Measurements from ENCODE around the gene ACSL1. TPM values are rescaled to one million over a fixed set of nuclear protein-coding genes. Genes with fewer than 3 reads are reported as not detected.

ACSL1 gene
- total and polyA plus RNA-seq, 2 donors = 8.7 to 109 TPM

DNA sequence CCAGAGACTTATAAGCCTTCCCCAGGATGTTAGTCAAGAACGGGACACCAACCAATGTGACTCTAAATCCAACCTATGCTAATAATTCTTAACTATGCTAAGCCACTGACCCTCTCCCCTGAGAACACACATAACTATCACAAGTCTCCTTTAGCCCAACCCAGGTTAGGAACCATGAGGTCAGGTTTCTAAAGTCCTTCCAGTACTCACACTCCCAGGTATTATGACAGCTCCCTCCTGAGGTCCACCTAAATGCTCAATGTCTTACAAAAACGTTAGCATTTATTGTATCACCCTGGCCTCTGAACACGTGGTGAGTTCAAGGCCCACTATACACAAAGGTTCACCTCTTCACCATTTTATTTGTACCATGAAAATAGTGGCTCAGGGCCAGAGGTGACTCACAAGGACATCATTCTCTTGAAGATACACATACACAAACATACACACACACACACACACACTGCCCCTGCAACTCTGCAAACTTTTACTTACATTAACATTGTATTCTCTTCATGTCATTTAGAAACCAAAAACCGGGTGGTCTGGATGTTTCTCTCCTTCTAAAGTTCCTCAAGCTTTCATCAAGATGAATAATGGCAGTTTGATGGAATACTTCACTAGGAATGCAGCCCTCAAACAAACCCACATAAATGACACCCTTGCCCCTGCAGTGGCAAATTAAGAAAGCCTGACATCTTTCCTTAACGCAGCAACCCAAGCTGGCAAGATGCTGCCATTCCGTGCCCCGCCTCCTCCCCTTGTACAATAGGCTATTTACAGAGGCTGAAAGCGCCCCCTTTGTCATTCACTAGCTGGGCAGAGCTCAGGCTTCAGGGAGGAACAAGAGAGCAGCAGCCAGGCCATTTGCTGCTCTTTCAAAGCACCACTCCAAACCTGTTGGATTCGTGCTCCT, 17.7 kb downstream of the ACSL1 start:
- 93% methylated on average over 9 of the region's 9 CpGs for WGBS
- no peak overlapping the region for H3K4me3 ChIP-seq (ENCODE audit: low read length in 2 of 2)
- no peaks in the 10 kb centered on the region for H3K36me3 ChIP-seq (ENCODE audit: control insufficient read depth in 2 of 2, insufficient read depth in 2 of 2, low read length in 1 of 2)
- H3K27me3 ChIP-seq (ENCODE audit: control insufficient read depth in 2 of 2, insufficient read depth in 1 of 2, low read length in 1 of 2) = no peaks in the 10 kb centered on the region
- no peaks in the 10 kb centered on the region for H3K4me1 ChIP-seq (ENCODE audit: control insufficient read depth in 2 of 2, insufficient read depth in 2 of 2, low read length in 2 of 2)
- no peaks in the 10 kb centered on the region for H3K9me3 ChIP-seq (ENCODE audit: control insufficient read depth in 2 of 2, insufficient read depth in 1 of 2, low read length in 1 of 2)
- no peak for DNase-seq (ENCODE audit: low read depth in 6 of 9, low spot score in 9 of 9)
- no peak overlapping the region for H3K27ac ChIP-seq (ENCODE audit: low read depth in 1 of 2, low read length in 1 of 2)

DNA sequence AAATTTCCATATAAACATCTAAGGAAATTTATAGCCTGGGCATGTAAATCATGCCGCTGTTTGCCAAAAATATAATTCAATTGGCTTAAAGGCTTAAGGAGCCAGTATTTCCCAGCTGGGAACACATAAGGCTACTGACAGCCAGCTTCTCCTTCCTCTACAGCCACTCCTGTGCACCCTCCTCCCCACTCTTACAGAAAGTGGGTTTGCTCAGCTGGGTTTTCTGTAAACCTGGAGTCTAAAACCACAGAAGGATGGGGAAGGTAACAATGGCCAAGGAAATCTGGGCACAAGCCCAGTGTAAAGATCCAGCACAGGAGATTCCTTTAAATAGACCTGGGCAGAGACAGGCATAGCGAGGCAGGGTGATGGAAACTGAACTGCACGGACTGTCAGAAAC, 18.5 kb downstream of the ACSL1 start:
- Histone ChIP-seq H3K9me3 (ENCODE audit: control insufficient read depth in 2 of 2, insufficient read depth in 1 of 2, low read length in 1 of 2) (no peaks in the 10 kb centered on the region), H3K27ac (ENCODE audit: low read depth in 1 of 2, low read length in 1 of 2) (no peak overlapping the region), H3K36me3 (ENCODE audit: control insufficient read depth in 2 of 2, insufficient read depth in 2 of 2, low read length in 1 of 2) (no peaks in the 10 kb centered on the region), H3K27me3 (ENCODE audit: control insufficient read depth in 2 of 2, insufficient read depth in 1 of 2, low read length in 1 of 2) (no peaks in the 10 kb centered on the region), H3K4me3 (ENCODE audit: low read length in 2 of 2) (no peak overlapping the region), H3K4me1 (ENCODE audit: control insufficient read depth in 2 of 2, insufficient read depth in 2 of 2, low read length in 2 of 2) (no peaks in the 10 kb centered on the region)
- no peak for DNase-seq (ENCODE audit: low read depth in 6 of 9, low spot score in 9 of 9)
- 97% methylated on average over 3 of the region's 3 CpGs for WGBS

DNA sequence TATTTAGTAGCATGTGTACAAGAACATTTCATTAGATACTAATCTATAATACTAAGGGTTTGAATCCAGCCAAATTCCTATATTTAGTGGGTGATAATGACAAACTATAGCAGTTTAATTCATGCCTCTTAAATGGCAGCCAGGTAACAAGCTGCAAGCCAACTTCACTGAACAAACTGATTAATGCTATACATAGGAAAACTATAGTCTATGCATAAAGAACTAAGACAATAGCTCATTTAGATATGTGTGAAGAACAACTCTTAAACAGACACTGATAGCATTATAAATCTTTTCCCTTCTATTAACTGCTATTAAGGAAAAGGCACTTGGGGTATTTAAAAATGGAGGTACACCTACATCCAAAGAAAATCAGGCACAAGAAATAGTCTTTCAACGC, 19.1 kb downstream of the ACSL1 start:
- Histone ChIP-seq H3K27me3 (ENCODE audit: control insufficient read depth in 2 of 2, insufficient read depth in 1 of 2, low read length in 1 of 2) (no peaks in the 10 kb centered on the region), H3K36me3 (ENCODE audit: control insufficient read depth in 2 of 2, insufficient read depth in 2 of 2, low read length in 1 of 2) (no peaks in the 10 kb centered on the region), H3K4me1 (ENCODE audit: control insufficient read depth in 2 of 2, insufficient read depth in 2 of 2, low read length in 2 of 2) (no peaks in the 10 kb centered on the region), H3K9me3 (ENCODE audit: control insufficient read depth in 2 of 2, insufficient read depth in 1 of 2, low read length in 1 of 2) (no peaks in the 10 kb centered on the region), H3K4me3 (ENCODE audit: low read length in 2 of 2) (no peak overlapping the region), H3K27ac (ENCODE audit: low read depth in 1 of 2, low read length in 1 of 2) (no peak overlapping the region)
- 100% methylated on average over 1 of the region's 1 CpG for WGBS
- DNase-seq (ENCODE audit: low read depth in 6 of 9, low spot score in 9 of 9) = no peak

GRCh38 chr4:184806229-184806550, 19.6 kb downstream of the ACSL1 start:
- Histone ChIP-seq H3K27me3 (ENCODE audit: control insufficient read depth in 2 of 2, insufficient read depth in 1 of 2, low read length in 1 of 2) (no peaks in the 10 kb centered on the region), H3K36me3 (ENCODE audit: control insufficient read depth in 2 of 2, insufficient read depth in 2 of 2, low read length in 1 of 2) (no peaks in the 10 kb centered on the region), H3K9me3 (ENCODE audit: control insufficient read depth in 2 of 2, insufficient read depth in 1 of 2, low read length in 1 of 2) (no peaks in the 10 kb centered on the region), H3K27ac (ENCODE audit: low read depth in 1 of 2, low read length in 1 of 2) (no peak overlapping the region), H3K4me3 (ENCODE audit: low read length in 2 of 2) (no peak overlapping the region), H3K4me1 (ENCODE audit: control insufficient read depth in 2 of 2, insufficient read depth in 2 of 2, low read length in 2 of 2) (no peaks in the 10 kb centered on the region)
- 98% methylated on average over 2 of the region's 2 CpGs for WGBS
- DNase-seq (ENCODE audit: low read depth in 6 of 9, low spot score in 9 of 9) = no peak

DNA sequence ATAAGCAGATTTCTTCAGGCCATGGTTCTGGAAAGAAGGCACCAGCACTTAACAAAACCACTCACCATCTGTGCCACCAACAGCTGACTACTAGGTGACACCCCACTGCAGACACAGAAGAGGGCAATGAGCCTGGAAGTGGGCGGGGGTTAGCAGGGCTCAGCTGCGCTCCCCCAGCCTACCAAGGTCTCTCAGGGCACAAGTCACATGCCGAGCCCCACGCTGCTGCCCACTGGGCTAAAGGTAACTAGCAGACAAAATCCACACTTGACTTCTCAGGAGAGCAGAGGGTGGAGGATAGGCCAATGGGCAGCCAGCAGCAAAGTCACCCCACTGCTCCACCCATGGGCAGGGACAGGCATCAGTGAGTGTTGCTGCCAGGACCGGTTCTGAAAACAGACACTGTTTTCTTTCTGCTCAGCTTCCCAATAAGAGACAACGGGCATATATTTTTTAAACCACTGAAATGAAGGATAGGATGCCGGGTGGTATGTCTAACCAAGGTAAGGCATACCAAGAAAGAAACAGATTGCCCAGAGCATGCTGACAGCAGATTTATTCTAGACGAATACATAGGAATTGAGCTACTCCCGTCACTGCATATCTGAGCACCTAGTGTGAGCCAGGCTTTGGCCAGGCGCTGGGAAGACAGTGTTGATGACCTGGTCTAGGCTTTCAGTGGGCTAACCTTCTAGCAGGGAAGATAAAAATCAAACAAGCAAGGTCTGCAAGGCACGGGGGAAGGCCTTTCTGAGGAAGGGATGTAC, 20.1 kb downstream of the ACSL1 start:
- no peak for DNase-seq (ENCODE audit: low read depth in 6 of 9, low spot score in 9 of 9)
- Histone ChIP-seq H3K4me1 (ENCODE audit: control insufficient read depth in 2 of 2, insufficient read depth in 2 of 2, low read length in 2 of 2) (no peaks in the 10 kb centered on the region), H3K9me3 (ENCODE audit: control insufficient read depth in 2 of 2, insufficient read depth in 1 of 2, low read length in 1 of 2) (no peaks in the 10 kb centered on the region), H3K27ac (ENCODE audit: low read depth in 1 of 2, low read length in 1 of 2) (no peak overlapping the region), H3K4me3 (ENCODE audit: low read length in 2 of 2) (no peak overlapping the region), H3K27me3 (ENCODE audit: control insufficient read depth in 2 of 2, insufficient read depth in 1 of 2, low read length in 1 of 2) (no peaks in the 10 kb centered on the region), H3K36me3 (ENCODE audit: control insufficient read depth in 2 of 2, insufficient read depth in 2 of 2, low read length in 1 of 2) (no peaks in the 10 kb centered on the region)
- 94% methylated on average over 11 of the region's 11 CpGs for WGBS

GRCh38 chr4:184804621-184805020, 21.1 kb downstream of the ACSL1 start:
- no peak overlapping the region for H3K27ac ChIP-seq (ENCODE audit: low read depth in 1 of 2, low read length in 1 of 2)
- WGBS = 98% methylated on average over 5 of the region's 5 CpGs
- DNase-seq (ENCODE audit: low read depth in 6 of 9, low spot score in 9 of 9) = no peak
- no peak overlapping the region for H3K4me3 ChIP-seq (ENCODE audit: low read length in 2 of 2)
- no peaks in the 10 kb centered on the region for H3K4me1 ChIP-seq (ENCODE audit: control insufficient read depth in 2 of 2, insufficient read depth in 2 of 2, low read length in 2 of 2)
- H3K27me3 ChIP-seq (ENCODE audit: control insufficient read depth in 2 of 2, insufficient read depth in 1 of 2, low read length in 1 of 2) = no peaks in the 10 kb centered on the region
- H3K36me3 ChIP-seq (ENCODE audit: control insufficient read depth in 2 of 2, insufficient read depth in 2 of 2, low read length in 1 of 2) = no peaks in the 10 kb centered on the region
- H3K9me3 ChIP-seq (ENCODE audit: control insufficient read depth in 2 of 2, insufficient read depth in 1 of 2, low read length in 1 of 2) = no peaks in the 10 kb centered on the region

GRCh38 chr4:184803874-184804273, 21.9 kb downstream of the ACSL1 start:
- Histone ChIP-seq H3K27ac (ENCODE audit: low read depth in 1 of 2, low read length in 1 of 2) (no peak overlapping the region), H3K4me3 (ENCODE audit: low read length in 2 of 2) (no peak overlapping the region), H3K4me1 (ENCODE audit: control insufficient read depth in 2 of 2, insufficient read depth in 2 of 2, low read length in 2 of 2) (no peaks in the 10 kb centered on the region), H3K36me3 (ENCODE audit: control insufficient read depth in 2 of 2, insufficient read depth in 2 of 2, low read length in 1 of 2) (no peaks in the 10 kb centered on the region), H3K9me3 (ENCODE audit: control insufficient read depth in 2 of 2, insufficient read depth in 1 of 2, low read length in 1 of 2) (no peaks in the 10 kb centered on the region), H3K27me3 (ENCODE audit: control insufficient read depth in 2 of 2, insufficient read depth in 1 of 2, low read length in 1 of 2) (no peaks in the 10 kb centered on the region)
- 95% methylated on average over 4 of the region's 4 CpGs for WGBS
- no peak for DNase-seq (ENCODE audit: low read depth in 6 of 9, low spot score in 9 of 9)

GRCh38 chr4:184803133-184803532, 22.6 kb downstream of the ACSL1 start:
- no peak for DNase-seq (ENCODE audit: low read depth in 6 of 9, low spot score in 9 of 9)
- no peak overlapping the region for H3K27ac ChIP-seq (ENCODE audit: low read depth in 1 of 2, low read length in 1 of 2)
- no peaks in the 10 kb centered on the region for H3K9me3 ChIP-seq (ENCODE audit: control insufficient read depth in 2 of 2, insufficient read depth in 1 of 2, low read length in 1 of 2)
- no peak overlapping the region for H3K4me3 ChIP-seq (ENCODE audit: low read length in 2 of 2)
- no peaks in the 10 kb centered on the region for H3K36me3 ChIP-seq (ENCODE audit: control insufficient read depth in 2 of 2, insufficient read depth in 2 of 2, low read length in 1 of 2)
- H3K27me3 ChIP-seq (ENCODE audit: control insufficient read depth in 2 of 2, insufficient read depth in 1 of 2, low read length in 1 of 2) = no peaks in the 10 kb centered on the region
- WGBS = 98% methylated on average over 16 of the region's 16 CpGs
- no peaks in the 10 kb centered on the region for H3K4me1 ChIP-seq (ENCODE audit: control insufficient read depth in 2 of 2, insufficient read depth in 2 of 2, low read length in 2 of 2)

GRCh38 chr4:184802697-184803015, 23.1 kb downstream of the ACSL1 start:
- no peaks in the 10 kb centered on the region for H3K4me1 ChIP-seq (ENCODE audit: control insufficient read depth in 2 of 2, insufficient read depth in 2 of 2, low read length in 2 of 2)
- no peak overlapping the region for H3K27ac ChIP-seq (ENCODE audit: low read depth in 1 of 2, low read length in 1 of 2)
- H3K9me3 ChIP-seq (ENCODE audit: control insufficient read depth in 2 of 2, insufficient read depth in 1 of 2, low read length in 1 of 2) = no peaks in the 10 kb centered on the region
- no peaks in the 10 kb centered on the region for H3K36me3 ChIP-seq (ENCODE audit: control insufficient read depth in 2 of 2, insufficient read depth in 2 of 2, low read length in 1 of 2)
- no peak for DNase-seq (ENCODE audit: low read depth in 6 of 9, low spot score in 9 of 9)
- H3K27me3 ChIP-seq (ENCODE audit: control insufficient read depth in 2 of 2, insufficient read depth in 1 of 2, low read length in 1 of 2) = no peaks in the 10 kb centered on the region
- no peak overlapping the region for H3K4me3 ChIP-seq (ENCODE audit: low read length in 2 of 2)
- WGBS = 97% methylated on average over 9 of the region's 9 CpGs
